Endothelial cell (in vitro differentiated cells): ENCODE measurements around the gene GCN1. TPM values are rescaled to one million over a fixed set of nuclear protein-coding genes. Genes with fewer than 3 reads are reported as not detected.

Experiments
- DNase-seq: peaks from one replicate; pipeline ENCODE4 v3.0.0; 2021; ENCODE audit warnings: low spot score
- H3K27ac Mint-ChIP-seq: one replicate; pipeline ENCODE4 v1.8.0; 2021; ENCODE audit warnings: mixed read lengths, inconsistent platforms; ENCODE audit not compliant: unreplicated experiment
- H3K27me3 Mint-ChIP-seq: one replicate; pipeline ENCODE4 v1.8.0; 2021; ENCODE audit warnings: mild to moderate bottlenecking, moderate library complexity, mixed read lengths, inconsistent platforms; ENCODE audit not compliant: unreplicated experiment
- H3K36me3 Mint-ChIP-seq: one replicate; pipeline ENCODE4 v1.8.0; 2021; ENCODE audit warnings: mild to moderate bottlenecking, low read depth, mixed read lengths, inconsistent platforms; ENCODE audit not compliant: unreplicated experiment
- H3K4me1 Mint-ChIP-seq: one replicate; pipeline ENCODE4 v1.8.0; 2021; ENCODE audit warnings: mild to moderate bottlenecking, mixed read lengths, inconsistent platforms; ENCODE audit not compliant: unreplicated experiment
- H3K4me3 Mint-ChIP-seq: one replicate; pipeline ENCODE4 v1.8.0; 2021; ENCODE audit warnings: mild to moderate bottlenecking, mixed read lengths, inconsistent platforms; ENCODE audit not compliant: unreplicated experiment
- H3K9me3 Mint-ChIP-seq: one replicate; pipeline ENCODE4 v1.8.0; 2021; ENCODE audit warnings: mixed read lengths, inconsistent platforms; ENCODE audit not compliant: unreplicated experiment
- total RNA-seq: library from RNA; stranded (reverse); fragmentation: NEBNext Ultra II Directional; extraction: Animal tissue kit (Norgen Biotek cat#: 25700); gene quantifications from one replicate; pipeline ENCODE4 v1.2.1, GENCODE V29; 2021; ENCODE audit not compliant: unreplicated experiment
- TF ChIP-seq, protein P1 (sequence below): fragments of 200-600 bp; sonication (generic); IDR thresholded peaks from one replicate; pipeline ENCODE4 v1.5.0; 2021; ENCODE audit warnings: antibody characterized with exemption; ENCODE audit not compliant: unreplicated experiment

The GCN1 gene
- total RNA-seq, 1 donor from 2014 or later, result 54.0 TPM

DNA sequence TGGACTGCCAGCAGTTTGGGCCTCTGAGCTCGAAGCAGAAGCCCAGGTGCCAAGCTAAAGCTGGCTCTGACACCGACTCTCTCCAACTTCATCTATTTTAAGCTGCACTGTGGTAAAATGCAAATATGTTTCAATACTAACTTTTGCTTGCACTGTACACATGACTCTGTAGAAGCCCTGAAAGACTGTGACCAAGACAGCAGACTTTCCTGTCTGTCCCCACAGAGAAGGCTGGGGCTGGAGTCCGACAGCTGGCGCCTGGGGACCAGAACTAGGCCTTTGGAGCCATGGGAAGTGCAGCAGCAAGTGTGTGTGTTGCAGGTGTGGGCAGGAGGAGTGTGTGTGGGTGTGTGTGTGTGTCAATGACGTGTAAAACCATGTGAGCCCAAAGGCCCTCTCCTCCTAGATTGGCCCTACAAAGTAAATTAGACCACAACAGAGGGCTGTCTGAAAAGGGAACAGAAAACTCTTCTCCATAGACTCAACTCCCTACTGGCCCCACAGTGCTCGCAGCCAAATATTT, 61.6 kb downstream of the GCN1 start:
- Mint-ChIP-seq H3K4me1 (no peaks in the 10 kb centered on the region), H3K4me3 (no peak overlapping the region), H3K27me3 (peaks cover 11% of the 10 kb centered on the region), H3K36me3 (peaks cover 29% of the 10 kb centered on the region), H3K27ac (no peak overlapping the region), H3K9me3 (no peaks in the 10 kb centered on the region)
- no peak for DNase-seq
- TF ChIP-seq, protein P1, sequence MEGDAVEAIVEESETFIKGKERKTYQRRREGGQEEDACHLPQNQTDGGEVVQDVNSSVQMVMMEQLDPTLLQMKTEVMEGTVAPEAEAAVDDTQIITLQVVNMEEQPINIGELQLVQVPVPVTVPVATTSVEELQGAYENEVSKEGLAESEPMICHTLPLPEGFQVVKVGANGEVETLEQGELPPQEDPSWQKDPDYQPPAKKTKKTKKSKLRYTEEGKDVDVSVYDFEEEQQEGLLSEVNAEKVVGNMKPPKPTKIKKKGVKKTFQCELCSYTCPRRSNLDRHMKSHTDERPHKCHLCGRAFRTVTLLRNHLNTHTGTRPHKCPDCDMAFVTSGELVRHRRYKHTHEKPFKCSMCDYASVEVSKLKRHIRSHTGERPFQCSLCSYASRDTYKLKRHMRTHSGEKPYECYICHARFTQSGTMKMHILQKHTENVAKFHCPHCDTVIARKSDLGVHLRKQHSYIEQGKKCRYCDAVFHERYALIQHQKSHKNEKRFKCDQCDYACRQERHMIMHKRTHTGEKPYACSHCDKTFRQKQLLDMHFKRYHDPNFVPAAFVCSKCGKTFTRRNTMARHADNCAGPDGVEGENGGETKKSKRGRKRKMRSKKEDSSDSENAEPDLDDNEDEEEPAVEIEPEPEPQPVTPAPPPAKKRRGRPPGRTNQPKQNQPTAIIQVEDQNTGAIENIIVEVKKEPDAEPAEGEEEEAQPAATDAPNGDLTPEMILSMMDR, result no peak

DNA sequence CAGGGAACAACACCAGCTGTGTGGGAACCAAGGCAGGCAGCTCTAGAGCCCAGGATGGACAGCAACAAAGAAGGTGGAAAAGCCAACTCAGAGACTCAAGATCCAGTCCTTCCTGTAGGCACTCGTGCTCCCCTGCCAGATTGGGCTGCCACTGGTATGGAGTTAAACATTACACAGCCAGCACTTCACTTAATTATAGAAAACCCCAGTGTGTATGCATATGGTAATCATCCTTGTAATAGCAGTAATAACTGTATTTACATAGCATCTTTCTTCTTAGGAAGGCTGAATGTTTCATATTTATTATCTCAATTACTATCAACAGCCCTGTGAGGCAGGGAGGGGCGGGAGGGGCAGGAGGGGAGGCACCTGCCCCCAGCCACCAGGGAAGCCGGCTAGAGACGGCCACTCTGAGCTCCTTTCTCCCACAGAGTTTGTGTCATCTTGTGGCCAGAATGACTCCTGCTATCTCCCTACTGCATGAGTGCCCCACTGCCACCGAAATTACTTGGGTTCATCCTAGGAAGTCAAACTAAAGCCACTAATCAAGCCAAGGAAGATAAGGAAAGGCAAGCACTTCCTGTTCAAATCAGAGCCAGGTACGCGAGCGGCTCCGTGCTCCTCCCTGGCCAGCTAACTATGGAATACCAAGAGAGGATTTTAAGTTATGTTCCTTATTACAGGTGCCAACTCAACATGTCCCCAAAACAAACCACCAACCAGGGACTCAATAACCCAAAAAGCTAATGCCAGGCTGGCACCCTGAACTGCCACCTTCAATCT, 62.3 kb downstream of the GCN1 start:
- H3K27ac Mint-ChIP-seq, result no peak overlapping the region
- H3K4me3 Mint-ChIP-seq, result no peak overlapping the region
- no peaks in the 10 kb centered on the region for H3K9me3 Mint-ChIP-seq
- H3K36me3 Mint-ChIP-seq, result peaks cover 25% of the 10 kb centered on the region
- TF ChIP-seq, protein P1, result no peak
- DNase-seq, result no peak
- H3K27me3 Mint-ChIP-seq, result peaks cover 15% of the 10 kb centered on the region
- H3K4me1 Mint-ChIP-seq, result peaks cover under 1% of the 10 kb centered on the region

DNA sequence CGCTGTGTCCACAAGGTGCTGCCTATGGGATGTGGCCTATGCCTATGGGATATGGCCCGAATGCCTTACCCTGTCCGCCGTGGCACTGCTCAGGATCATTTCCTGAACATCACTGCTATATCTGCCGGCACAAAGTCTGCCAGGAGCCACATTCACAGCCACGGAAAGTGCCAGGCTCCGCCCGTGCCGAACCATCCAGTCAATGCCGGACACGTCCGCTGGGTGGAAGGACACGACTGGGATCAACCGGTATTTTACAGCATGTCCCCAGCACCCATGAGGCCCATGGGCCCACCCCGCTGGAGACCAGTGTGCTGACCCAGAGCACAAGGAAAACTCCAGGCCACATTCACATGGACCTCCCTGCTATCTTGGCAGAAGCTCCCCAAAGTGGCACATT, 63.4 kb downstream of the GCN1 start:
- no peak overlapping the region for H3K27ac Mint-ChIP-seq
- TF ChIP-seq, protein P1, result no peak
- H3K36me3 Mint-ChIP-seq, result peaks cover 34% of the 10 kb centered on the region
- H3K4me1 Mint-ChIP-seq, result peaks cover 9% of the 10 kb centered on the region
- H3K27me3 Mint-ChIP-seq, result peaks cover 16% of the 10 kb centered on the region
- H3K9me3 Mint-ChIP-seq, result no peaks in the 10 kb centered on the region
- H3K4me3 Mint-ChIP-seq, result no peak overlapping the region
- no peak for DNase-seq

DNA sequence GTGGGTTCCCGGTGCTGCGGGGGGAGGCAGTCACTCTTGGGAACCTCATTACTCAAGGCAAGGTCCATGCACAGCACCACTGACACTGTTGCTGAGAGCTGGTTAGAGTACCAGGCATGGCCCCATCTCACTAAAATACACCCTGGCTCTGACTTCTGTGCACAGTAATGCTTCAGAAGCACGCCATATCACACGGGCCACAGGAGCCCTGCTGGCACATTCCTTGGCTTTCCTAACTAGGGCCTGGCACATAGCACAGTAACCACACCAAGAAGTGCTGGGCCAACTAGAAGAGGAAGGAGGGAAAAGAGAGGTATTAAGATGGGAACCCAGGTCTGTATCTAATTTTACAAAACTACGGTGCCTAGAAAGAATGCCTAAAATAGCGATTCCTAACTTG, 64.5 kb downstream of the GCN1 start:
- H3K27me3 Mint-ChIP-seq, result peaks cover 15% of the 10 kb centered on the region
- H3K4me1 Mint-ChIP-seq, result peaks cover 9% of the 10 kb centered on the region
- peaks cover 32% of the 10 kb centered on the region for H3K36me3 Mint-ChIP-seq
- no peak for DNase-seq
- TF ChIP-seq, protein P1, result no peak
- no peak overlapping the region for H3K4me3 Mint-ChIP-seq
- no peaks in the 10 kb centered on the region for H3K9me3 Mint-ChIP-seq
- no peak overlapping the region for H3K27ac Mint-ChIP-seq

DNA sequence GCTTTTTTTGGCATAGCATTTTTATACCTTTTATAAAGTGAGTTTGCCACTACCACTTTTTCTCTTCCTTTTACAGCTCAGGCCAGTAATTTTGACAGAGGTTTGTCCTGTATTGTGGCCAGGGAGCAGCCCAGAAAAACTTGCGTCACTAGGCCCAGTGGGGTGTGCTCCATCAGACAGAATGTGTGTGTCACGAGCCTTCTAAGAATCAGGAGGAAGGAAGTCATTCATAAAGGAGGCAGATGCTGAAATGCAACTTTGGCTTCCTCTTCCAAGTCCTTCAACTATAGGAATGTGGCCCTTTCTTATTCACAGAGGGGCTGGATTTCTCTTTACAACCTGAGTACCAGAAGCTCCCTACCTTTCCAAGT, 67.9 kb downstream of the GCN1 start:
- peak overlapping the region; percentile 71 for H3K4me3 Mint-ChIP-seq
- H3K27me3 Mint-ChIP-seq, result peaks cover 11% of the 10 kb centered on the region
- TF ChIP-seq, protein P1, result no peak
- DNase-seq, result no peak
- no peaks in the 10 kb centered on the region for H3K9me3 Mint-ChIP-seq
- peaks cover 9% of the 10 kb centered on the region for H3K4me1 Mint-ChIP-seq
- peaks cover 22% of the 10 kb centered on the region for H3K36me3 Mint-ChIP-seq
- H3K27ac Mint-ChIP-seq, result no peak overlapping the region
